Natural killer cell (primary cell): ENCODE results near the gene NEK5. TPM values are rescaled to one million over a fixed set of nuclear protein-coding genes. Genes with fewer than 3 reads are reported as not detected.
"Not testable (repeated sequence)": the region's sequence is repeated elsewhere in the genome, so short reads cannot be mapped to it uniquely, and the experiment has no call there.

Source experiments
- ATAC-seq, 3 donors: fragments of 150-1000 bp in 2 of 3; fragments of 200-7000 bp in 1 of 3; cut with Tn5 transposase; 1 replicate in 1 of 3; 2 replicates in 2 of 3; pipeline ENCODE4 v1.10.0; 2021; ENCODE audit warnings: mild to moderate bottlenecking in 2 of 3, moderate library complexity in 2 of 3
- DNase-seq, 2 donors: peaks; one replicate each; pipeline versions ENCODE4 v3.0.0 to v3.0.0-alpha.2; 2013 to 2021; ENCODE audit warnings: mixed read lengths in 1 of 2
- H3K27ac ChIP-seq: one replicate; pipeline ENCODE4 v1.5.1; 2013; ENCODE audit warnings: mild to moderate bottlenecking, low read length
- H3K27me3 ChIP-seq: one replicate; pipeline ENCODE4 v1.6.1; 2013; ENCODE audit warnings: low read length; ENCODE audit not compliant: control insufficient read depth, insufficient read depth
- H3K36me3 ChIP-seq: one replicate; pipeline ENCODE4 v1.6.1; 2013; ENCODE audit warnings: low read length; ENCODE audit not compliant: control insufficient read depth, insufficient read depth
- H3K4me1 ChIP-seq: one replicate; pipeline ENCODE4 v1.6.1; 2013; ENCODE audit warnings: low read length; ENCODE audit not compliant: control insufficient read depth, insufficient read depth
- H3K4me3 ChIP-seq: one replicate; pipeline ENCODE4 v1.5.1; 2013; ENCODE audit warnings: low read length
- H3K9me3 ChIP-seq: one replicate; pipeline ENCODE4 v1.6.1; 2013; ENCODE audit warnings: low read length; ENCODE audit not compliant: control insufficient read depth, insufficient read depth
- H3K27ac Mint-ChIP-seq, 2 donors: one replicate each; pipeline ENCODE4 v1.8.0; 2022; ENCODE audit warnings: mild to moderate bottlenecking in 2 of 2, mixed read lengths in 2 of 2, moderate library complexity in 1 of 2
- H3K27me3 Mint-ChIP-seq, 2 donors: one replicate each; pipeline ENCODE4 v1.8.0; 2022; ENCODE audit warnings: low read depth in 2 of 2, mixed read lengths in 2 of 2
- H3K36me3 Mint-ChIP-seq: one replicate; pipeline ENCODE4 v1.8.0; 2022; ENCODE audit warnings: mixed read lengths
- H3K4me1 Mint-ChIP-seq, 2 donors: one replicate each; pipeline ENCODE4 v1.8.0; 2022; ENCODE audit warnings: mixed read lengths in 2 of 2
- H3K4me3 Mint-ChIP-seq: one replicate; pipeline ENCODE4 v1.8.0; 2022; ENCODE audit warnings: mild to moderate bottlenecking, moderate library complexity, mixed read lengths
- H3K9me3 Mint-ChIP-seq, 2 donors: one replicate each; pipeline ENCODE4 v1.8.0; 2022; ENCODE audit warnings: mixed read lengths in 2 of 2
- CTCF ChIP-seq: fragments of 200-600 bp; IDR thresholded peaks from one replicate; pipeline ENCODE4 v1.8.0; 2022; ENCODE audit warnings: antibody characterized with exemption
- whole genome bisulfite sequencing: methylation state at CpG from one replicate; pipeline ENCODE4 v1.1.7; 2013; ENCODE audit warnings: missing lambda C conversion rate; ENCODE audit not compliant: insufficient coverage; 5-methylcytosine and 5-hydroxymethylcytosine counted together
- intact Hi-C: fragments of 100-400 bp; cut with micrococcal nuclease; formaldehyde crosslinking; loops from one replicate; pipeline ENCODE4 v1.14.2; 2022
- total RNA-seq, 4 donors: library from RNA; stranded (reverse); fragments of 120-200 nt in 1 of 4; gene quantifications; one replicate each; pipeline versions ENCODE4 v1.2.3 to v1.2.4, GENCODE V29; 2013 to 2022

Gene NEK5
- total RNA-seq = under 1 TPM in 1 of 3 donors, not detected in 2; 0.13 TPM
- not detected for total RNA-seq (2013)

GRCh38 chr13:52128714-52129700 is at the start of gene NEK5:
Gene NEK5, minus strand, starts transcription at chr13:52129073. Its CDS starts 1,591 bp downstream, at chr13:52127482.
- intact Hi-C loops = loop anchor here (5.0 kb wide), 1 partner anchor 232 kb away; no protein-coding TSS in a partner anchor
- ATAC-seq (peak; percentile 67 to 81 (median 74)), DNase-seq (peak; percentile 41 to 69)
- TF ChIP-seq CTCF = peak; percentile 55
- H3K4me3 Mint-ChIP-seq = peak within 1 kb of the TSS; percentile 88
- peaks cover 12 to 22% of the 10 kb centered on the region in 2 donors for H3K4me1 Mint-ChIP-seq
- Histone ChIP-seq H3K4me3 (peak within 1 kb of the TSS; percentile 48), H3K4me1 (peaks cover 17% of the 10 kb centered on the region), H3K36me3 (peaks cover 4% of the 10 kb centered on the region), H3K27me3 (peaks cover 10% of the 10 kb centered on the region), H3K27ac (no peak within 1 kb of the TSS), H3K9me3 (no peaks in the 10 kb centered on the region)
- peaks cover 13 to 18% of the 10 kb centered on the region in 2 donors for H3K27me3 Mint-ChIP-seq
- H3K27ac Mint-ChIP-seq = peak within 1 kb of the TSS in 1 of 2 donors; percentile 9
- H3K9me3 Mint-ChIP-seq = no peaks in the 10 kb centered on the region
- 14% methylated on average over 71 of the region's 71 CpGs for WGBS
- no peaks in the 10 kb centered on the region for H3K36me3 Mint-ChIP-seq

DNA sequence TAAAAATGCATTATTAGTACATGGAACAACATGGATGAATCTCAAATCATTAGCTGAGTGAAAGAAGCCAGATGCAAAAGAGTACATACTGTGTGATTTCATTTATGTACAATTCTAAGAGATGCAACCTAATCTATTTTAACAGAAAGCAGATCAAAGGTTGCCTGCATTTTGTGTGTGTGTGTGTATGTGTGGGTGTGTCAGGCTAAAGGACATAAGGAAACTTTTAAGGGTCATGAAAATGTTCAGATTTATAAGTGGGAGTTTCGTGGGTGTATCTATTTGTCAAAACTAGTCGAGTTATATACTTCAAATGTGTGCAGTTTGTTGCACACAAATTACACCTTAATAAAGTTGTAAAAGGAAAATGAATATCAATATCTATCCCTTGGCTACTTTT is 48.4 kb upstream of the NEK5 start:
- H3K4me3 ChIP-seq = no peak overlapping the region
- no CpG with 5 or more reads among the region's 2 CpGs for WGBS
- Mint-ChIP-seq H3K27me3 (no peaks in the 10 kb centered on the region), H3K4me1 (no peaks in the 10 kb centered on the region), H3K9me3 (no peaks in the 10 kb centered on the region), H3K36me3 (no peaks in the 10 kb centered on the region), H3K27ac (no peak overlapping the region), H3K4me3 (no peak overlapping the region)
- no peaks in the 10 kb centered on the region for H3K4me1 ChIP-seq
- DNase-seq = no peak
- TF ChIP-seq CTCF = no peak
- intact Hi-C loops = no loop called here
- no peak overlapping the region for H3K27ac ChIP-seq
- no peak for ATAC-seq
- no peaks in the 10 kb centered on the region for H3K9me3 ChIP-seq
- no peaks in the 10 kb centered on the region for H3K27me3 ChIP-seq
- H3K36me3 ChIP-seq = peaks cover 37% of the 10 kb centered on the region

DNA sequence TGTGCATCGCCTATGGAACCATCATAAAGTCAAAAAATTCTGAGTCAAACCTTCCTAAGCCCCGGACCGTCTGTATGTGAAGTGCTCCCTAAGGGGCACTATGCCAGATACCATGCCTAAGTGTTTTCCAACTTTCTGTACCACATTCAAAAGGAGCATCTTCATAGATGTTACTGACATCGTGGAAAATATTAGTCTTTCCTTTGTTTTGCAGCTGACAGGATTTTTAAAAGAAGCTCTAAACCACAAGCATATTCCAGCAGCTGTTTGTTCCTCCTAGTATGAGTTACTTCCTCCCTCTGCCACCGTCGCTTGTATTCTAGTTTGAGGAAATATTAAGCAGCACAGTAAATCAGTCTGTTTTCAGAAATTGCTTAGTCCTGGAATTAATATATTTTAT is 45.1 kb upstream of the NEK5 start:
- H3K27me3 ChIP-seq, H3K27me3 Mint-ChIP-seq, H3K4me3 ChIP-seq, H3K4me3 Mint-ChIP-seq, H3K9me3 ChIP-seq, DNase-seq, H3K9me3 Mint-ChIP-seq, H3K36me3 Mint-ChIP-seq, H3K4me1 Mint-ChIP-seq, intact Hi-C loops, H3K4me1 ChIP-seq, H3K27ac Mint-ChIP-seq, ATAC-seq, H3K27ac ChIP-seq: not testable (repeated sequence)
- WGBS = 47% methylated on average over 4 of the region's 6 CpGs
- H3K36me3 ChIP-seq = peaks cover 41% of the 10 kb centered on the region

- no peak for TF ChIP-seq CTCF
- intact Hi-C loops = no loop called here
- Mint-ChIP-seq H3K36me3 (no peaks in the 10 kb centered on the region), H3K27ac (no peak overlapping the region), H3K4me3 (no peak overlapping the region), H3K4me1 (no peaks in the 10 kb centered on the region), H3K27me3 (no peaks in the 10 kb centered on the region), H3K9me3 (no peaks in the 10 kb centered on the region)
- Histone ChIP-seq H3K4me3 (no peak overlapping the region), H3K9me3 (no peaks in the 10 kb centered on the region), H3K36me3 (peaks cover 42% of the 10 kb centered on the region), H3K4me1 (no peaks in the 10 kb centered on the region), H3K27ac (no peak overlapping the region), H3K27me3 (no peaks in the 10 kb centered on the region)
- DNase-seq = no peak
- WGBS = 85% methylated on average over 2 of the region's 3 CpGs
- ATAC-seq = no peak
Observed at GRCh38 chr13:52173373-52173772, 44.5 kb upstream of the NEK5 start.

DNA sequence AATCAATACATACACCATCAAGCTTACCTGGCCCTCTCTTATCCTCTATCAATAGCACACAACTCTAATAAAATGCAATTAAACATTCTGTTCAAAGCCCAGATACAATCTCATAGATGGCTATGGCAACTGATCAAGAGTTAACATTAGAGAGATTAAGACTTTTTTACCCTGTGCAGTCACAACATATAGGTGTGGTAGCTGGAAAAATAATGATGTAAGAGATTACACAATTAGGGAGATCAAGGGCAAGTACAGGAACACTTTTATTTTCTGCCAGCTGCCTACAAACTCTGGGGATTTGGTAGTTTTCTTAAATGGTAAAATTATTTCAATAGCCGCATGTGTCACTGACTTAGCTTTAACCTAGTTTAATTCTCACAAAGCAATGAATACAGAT is 42.8 kb upstream of the NEK5 start:
- not testable (repeated sequence) for H3K4me3 Mint-ChIP-seq, ATAC-seq, H3K27me3 Mint-ChIP-seq

More for the DNA sequence above, 42.8 kb upstream of the NEK5 start:
- DNase-seq, H3K4me1 Mint-ChIP-seq, H3K27ac ChIP-seq, H3K9me3 ChIP-seq, intact Hi-C loops, H3K36me3 Mint-ChIP-seq, H3K4me1 ChIP-seq, H3K9me3 Mint-ChIP-seq, H3K4me3 ChIP-seq, H3K27me3 ChIP-seq, H3K27ac Mint-ChIP-seq: not testable (repeated sequence)
- peaks cover 44% of the 10 kb centered on the region for H3K36me3 ChIP-seq
- 100% methylated on average over 1 of the region's 1 CpG for WGBS
